Retinal pigment epithelial cell (primary cell): ENCODE results near the gene CD180.

Source experiments
- DNase-seq: peaks from one replicate; pipeline ENCODE4 v3.0.0-alpha.2; 2010; ENCODE audit warnings: low read depth
- H3K4me3 ChIP-seq: 2 replicates; pipeline ENCODE4 v1.5.1; 2011; ENCODE audit warnings: mild to moderate bottlenecking, low read length, control low read depth, moderate library complexity
- TF ChIP-seq, protein P1 (sequence below): conservative IDR thresholded peaks from 2 replicates; pipeline ENCODE4 v1.5.1; 2011; ENCODE audit warnings: low read depth, low read length, control low read depth, inconsistent platforms

Gene CD180

GRCh38 chr5:67144183-67144639 is 52.4 kb downstream of the CD180 start:
- TF ChIP-seq, protein P1, sequence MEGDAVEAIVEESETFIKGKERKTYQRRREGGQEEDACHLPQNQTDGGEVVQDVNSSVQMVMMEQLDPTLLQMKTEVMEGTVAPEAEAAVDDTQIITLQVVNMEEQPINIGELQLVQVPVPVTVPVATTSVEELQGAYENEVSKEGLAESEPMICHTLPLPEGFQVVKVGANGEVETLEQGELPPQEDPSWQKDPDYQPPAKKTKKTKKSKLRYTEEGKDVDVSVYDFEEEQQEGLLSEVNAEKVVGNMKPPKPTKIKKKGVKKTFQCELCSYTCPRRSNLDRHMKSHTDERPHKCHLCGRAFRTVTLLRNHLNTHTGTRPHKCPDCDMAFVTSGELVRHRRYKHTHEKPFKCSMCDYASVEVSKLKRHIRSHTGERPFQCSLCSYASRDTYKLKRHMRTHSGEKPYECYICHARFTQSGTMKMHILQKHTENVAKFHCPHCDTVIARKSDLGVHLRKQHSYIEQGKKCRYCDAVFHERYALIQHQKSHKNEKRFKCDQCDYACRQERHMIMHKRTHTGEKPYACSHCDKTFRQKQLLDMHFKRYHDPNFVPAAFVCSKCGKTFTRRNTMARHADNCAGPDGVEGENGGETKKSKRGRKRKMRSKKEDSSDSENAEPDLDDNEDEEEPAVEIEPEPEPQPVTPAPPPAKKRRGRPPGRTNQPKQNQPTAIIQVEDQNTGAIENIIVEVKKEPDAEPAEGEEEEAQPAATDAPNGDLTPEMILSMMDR, result no peak
- no peak overlapping the region for H3K4me3 ChIP-seq
- no peak for DNase-seq

DNA sequence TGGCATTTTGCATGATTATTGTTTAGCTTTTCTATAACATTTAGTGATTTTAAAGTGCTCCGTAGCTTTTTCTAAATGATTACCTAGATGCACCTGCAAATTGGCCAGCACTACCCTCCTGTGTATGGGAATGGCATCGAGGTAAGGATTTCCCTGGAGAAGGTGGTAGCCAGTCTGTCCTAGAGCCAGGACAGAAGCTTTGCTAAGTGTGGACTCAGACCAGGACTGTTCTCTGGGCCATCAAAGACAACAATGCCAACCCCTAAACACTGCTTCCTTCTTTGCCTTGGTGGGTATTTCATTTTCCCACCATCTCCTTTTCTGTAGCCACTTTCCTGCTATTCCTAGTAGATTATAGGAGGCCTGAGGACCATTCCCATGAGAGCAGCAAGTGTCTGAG is 53.0 kb downstream of the CD180 start:
- H3K4me3 ChIP-seq, result no peak overlapping the region
- no peak for DNase-seq
- TF ChIP-seq, protein P1, result no peak

- no peak overlapping the region for H3K4me3 ChIP-seq
- no peak for DNase-seq
- TF ChIP-seq, protein P1, result no peak
Observed at GRCh38 chr5:67142816-67143215, 53.8 kb downstream of the CD180 start.

GRCh38 chr5:67141644-67142043 is 55.0 kb downstream of the CD180 start:
- TF ChIP-seq, protein P1, result no peak
- H3K4me3 ChIP-seq, result no peak overlapping the region
- DNase-seq, result no peak

DNA sequence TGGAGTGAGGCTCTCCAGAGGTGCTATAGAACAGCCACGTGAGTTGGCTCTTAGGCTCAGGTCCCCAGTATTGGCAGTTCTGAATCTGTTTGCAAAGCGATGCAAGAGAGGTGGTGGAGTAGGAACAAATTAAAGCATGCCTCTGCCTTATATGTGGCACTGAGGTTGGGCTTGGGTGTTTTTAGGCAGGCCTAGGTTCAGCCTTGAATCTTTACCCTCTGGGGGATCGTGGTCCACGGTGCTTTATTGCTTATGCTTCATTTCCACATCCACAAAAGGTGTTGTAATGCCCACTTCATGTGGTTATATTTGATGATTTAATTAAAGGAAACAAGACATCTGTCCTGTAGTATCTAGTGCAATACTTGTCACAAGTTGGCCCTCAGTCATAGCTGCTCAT is 56.2 kb downstream of the CD180 start:
- TF ChIP-seq, protein P1, result no peak
- DNase-seq, result no peak
- no peak overlapping the region for H3K4me3 ChIP-seq

- TF ChIP-seq, protein P1, result no peak
- no peak overlapping the region for H3K4me3 ChIP-seq
- DNase-seq, result no peak
Observed at GRCh38 chr5:67139030-67139429, 57.6 kb downstream of the CD180 start.

- TF ChIP-seq, protein P1, result no peak
- no peak overlapping the region for H3K4me3 ChIP-seq
- no peak for DNase-seq
Observed at GRCh38 chr5:67135381-67135984, 61.1 kb downstream of the CD180 start.
